SH-SY5Y (cell line): ENCODE data around the gene OTOS.

Source experiments
- GATA2 ChIP-seq: IDR thresholded peaks from 2 replicates; pipeline ENCODE4 v1.6.1; 2011; ENCODE audit warnings: mild to moderate bottlenecking, low read depth, low read length
- GATA3 ChIP-seq: IDR thresholded peaks from 2 replicates; pipeline ENCODE4 v1.6.1; 2011; ENCODE audit warnings: low read depth, mild to moderate bottlenecking, low read length, moderate library complexity

GRCh38 chr2:240163844-240164574 lies 23.6 kb upstream of the OTOS start:
- TF ChIP-seq GATA2 (no peak), GATA3 (no peak)
